GM21367 (cell line): ENCODE results near the gene KIF20B.
A peak's percentile ranks its signal among the peaks of the same experiment; 100 is the strongest.
"Not testable (repeated sequence)": the region's sequence is repeated elsewhere in the genome, so short reads cannot be mapped to it uniquely, and the experiment has no call there.

Experiments used
- ATAC-seq: cut with Tn5 transposase; IDR thresholded peaks from one replicate; pipeline ENCODE4 v1.9.1; 2021; ENCODE audit not compliant: unreplicated experiment

KIF20B gene

GRCh38 chr10:89771684-89772083 is 70.3 kb downstream of the KIF20B start:
- no peak for ATAC-seq

- ATAC-seq, result no peak
Measured at GRCh38 chr10:89773081-89773480, 71.7 kb downstream of the KIF20B start.

GRCh38 chr10:89776665-89777064 is 75.3 kb downstream of the KIF20B start:
- ATAC-seq, result no peak

- no peak for ATAC-seq
Measured at GRCh38 chr10:89782470-89782869, 81.1 kb downstream of the KIF20B start.

GRCh38 chr10:89783406-89783805 is 82.0 kb downstream of the KIF20B start:
- ATAC-seq, result no peak

- ATAC-seq, result no peak
Measured at GRCh38 chr10:89785095-89785494, 83.7 kb downstream of the KIF20B start.

GRCh38 chr10:89789188-89789877 is 87.9 kb downstream of the KIF20B start:
- ATAC-seq, result no peak

- no peak for ATAC-seq
Measured at GRCh38 chr10:89792187-89792586, 90.8 kb downstream of the KIF20B start.

- peak; percentile 61 for ATAC-seq
Measured at GRCh38 chr10:89793649-89794254, 92.4 kb downstream of the KIF20B start.

GRCh38 chr10:89795840-89796239 is 94.5 kb downstream of the KIF20B start:
- no peak for ATAC-seq

GRCh38 chr10:89798092-89798491 is 96.7 kb downstream of the KIF20B start:
- no peak for ATAC-seq

GRCh38 chr10:89799573-89799972 is 98.2 kb downstream of the KIF20B start:
- ATAC-seq, result no peak

- ATAC-seq, result peak; percentile 75
Measured at GRCh38 chr10:89805599-89806013, 104.2 kb downstream of the KIF20B start.

- no peak for ATAC-seq
Measured at GRCh38 chr10:89808842-89809241, 107.5 kb downstream of the KIF20B start.

GRCh38 chr10:89809766-89810165 is 108.4 kb downstream of the KIF20B start:
- ATAC-seq, result no peak

GRCh38 chr10:89810908-89811525 is 109.6 kb downstream of the KIF20B start:
- no peak for ATAC-seq

- ATAC-seq, result no peak
Measured at GRCh38 chr10:89813546-89813945, 112.2 kb downstream of the KIF20B start.

GRCh38 chr10:89814278-89814677 is 112.9 kb downstream of the KIF20B start:
- ATAC-seq, result no peak

GRCh38 chr10:89815049-89815853 is 113.9 kb downstream of the KIF20B start:
- ATAC-seq, result no peak

GRCh38 chr10:89819008-89819407 is 117.6 kb downstream of the KIF20B start:
- ATAC-seq, result not testable (repeated sequence)
